Adipocyte (in vitro differentiated cells): ENCODE results near the gene CHKA.

Experiments
- DNase-seq: peaks from one replicate; pipeline ENCODE4 v3.0.0-alpha.2; 2015; ENCODE audit warnings: low read depth
- H3K27me3 ChIP-seq: replicated peaks from 2 replicates; pipeline ENCODE4 v1.7.0; 2013; ENCODE audit warnings: mild to moderate bottlenecking, low read length, moderate library complexity; ENCODE audit not compliant: control insufficient read depth, insufficient read depth
- H3K36me3 ChIP-seq: 2 replicates; pipeline ENCODE4 v1.7.0; 2013; ENCODE audit warnings: low read length, mild to moderate bottlenecking, moderate library complexity; ENCODE audit not compliant: control insufficient read depth, insufficient read depth, severe bottlenecking
- H3K4me1 ChIP-seq: 2 replicates; pipeline ENCODE4 v1.7.0; 2013; ENCODE audit warnings: mild to moderate bottlenecking, low read length, moderate library complexity; ENCODE audit not compliant: control insufficient read depth, insufficient read depth
- H3K4me3 ChIP-seq: 2 replicates; pipeline ENCODE4 v1.7.0; 2013; ENCODE audit warnings: mild to moderate bottlenecking, low read length, moderate library complexity
- H3K9ac ChIP-seq: 2 replicates; pipeline ENCODE4 v1.7.0; 2013; ENCODE audit warnings: mild to moderate bottlenecking, low read length, moderate library complexity
- H3K9me3 ChIP-seq: 2 replicates; pipeline ENCODE4 v1.7.0; 2013; ENCODE audit warnings: mild to moderate bottlenecking, low read length, moderate library complexity; ENCODE audit not compliant: control insufficient read depth

The CHKA gene

GRCh38 chr11:68008381-68009337 is 112.5 kb downstream of the CHKA start:
- DNase-seq: no peak
- H3K4me1 ChIP-seq: peaks cover 43% of the 10 kb centered on the region
- no peaks in the 10 kb centered on the region for H3K27me3 ChIP-seq
- H3K4me3 ChIP-seq: no peak overlapping the region
- H3K36me3 ChIP-seq: no peaks in the 10 kb centered on the region
- no peaks in the 10 kb centered on the region for H3K9me3 ChIP-seq
- H3K9ac ChIP-seq: no peak overlapping the region

DNA sequence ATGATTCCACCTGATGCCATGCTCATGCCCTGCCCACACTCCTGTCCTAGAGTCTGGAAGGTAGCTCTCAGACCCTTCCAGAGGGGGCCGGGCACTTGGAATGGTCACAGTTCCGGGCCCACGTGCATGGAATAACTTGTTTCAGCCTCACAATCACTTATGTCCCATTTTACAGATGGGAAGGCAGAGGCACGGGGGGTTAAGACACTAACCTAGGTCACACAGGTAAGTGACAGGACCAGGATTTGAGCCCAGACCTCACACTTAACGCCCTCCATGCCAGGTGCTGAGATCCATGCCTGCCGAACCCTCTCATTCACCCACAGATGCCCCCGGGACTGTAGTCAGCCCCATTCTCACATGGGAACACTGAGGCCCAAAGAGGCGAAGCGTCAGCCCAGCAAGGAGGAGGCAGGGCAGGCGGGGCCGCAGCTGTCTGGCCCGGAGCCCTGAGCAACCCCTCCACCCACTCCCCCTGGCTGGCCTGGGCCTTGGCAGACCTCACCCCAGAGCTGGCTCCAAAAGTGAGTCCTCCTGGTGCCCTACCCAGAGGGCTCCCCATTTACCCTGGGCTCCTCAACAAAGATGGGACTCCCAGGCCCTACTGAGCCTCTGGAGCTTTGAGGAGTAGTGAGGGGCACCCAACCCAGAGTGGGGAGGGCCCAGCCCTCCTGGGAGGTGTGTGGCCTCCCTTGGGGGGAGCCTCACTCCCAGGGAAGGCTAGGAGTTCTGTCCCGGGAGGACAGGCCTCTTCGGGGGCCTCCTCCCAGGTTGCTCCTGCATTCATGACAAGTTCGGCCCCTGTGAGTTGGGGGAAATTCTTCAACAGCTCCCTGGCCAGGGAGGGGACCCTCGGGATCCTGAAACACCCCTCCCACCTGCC is 113.4 kb downstream of the CHKA start:
- no peak for DNase-seq
- Histone ChIP-seq H3K27me3 (no peaks in the 10 kb centered on the region), H3K9ac (no peak overlapping the region), H3K4me3 (no peak overlapping the region), H3K4me1 (peaks cover 33% of the 10 kb centered on the region), H3K36me3 (no peaks in the 10 kb centered on the region), H3K9me3 (no peaks in the 10 kb centered on the region)

DNA sequence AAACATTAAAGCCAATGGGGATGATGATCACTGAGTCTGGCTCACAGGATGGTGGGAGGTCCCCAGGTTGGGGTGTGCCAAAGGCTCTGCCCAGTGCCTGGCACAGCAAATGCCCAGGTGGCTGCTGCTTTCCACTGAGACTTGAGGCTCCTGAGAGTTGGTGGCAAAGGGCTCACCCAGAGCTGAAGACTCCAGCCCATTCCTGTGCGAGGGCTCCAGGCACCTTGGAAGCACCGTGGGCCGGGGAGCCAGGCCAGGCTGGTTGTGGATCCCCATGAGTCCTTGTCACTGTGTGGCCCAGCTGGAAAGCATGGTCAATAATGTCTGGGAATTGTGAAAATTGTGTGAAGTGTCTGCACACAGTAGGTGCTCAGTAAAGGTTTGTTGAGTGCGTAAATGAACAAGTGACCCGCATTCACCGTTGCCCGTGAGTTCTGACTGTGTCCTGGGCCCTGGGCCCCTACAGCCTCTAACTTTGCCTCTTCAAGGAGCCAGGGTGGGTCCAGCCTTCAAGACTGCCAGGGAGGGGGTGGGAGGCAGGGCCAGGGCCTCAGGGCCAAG is 114.5 kb downstream of the CHKA start:
- Histone ChIP-seq H3K27me3 (no peaks in the 10 kb centered on the region), H3K36me3 (no peaks in the 10 kb centered on the region), H3K4me1 (peaks cover 24% of the 10 kb centered on the region), H3K9ac (no peak overlapping the region), H3K4me3 (no peak overlapping the region), H3K9me3 (no peaks in the 10 kb centered on the region)
- no peak for DNase-seq

GRCh38 chr11:68004551-68005335 is 116.4 kb downstream of the CHKA start:
- H3K9ac ChIP-seq: peak overlapping the region; percentile 75
- peaks cover 7% of the 10 kb centered on the region for H3K4me1 ChIP-seq
- no peaks in the 10 kb centered on the region for H3K36me3 ChIP-seq
- H3K4me3 ChIP-seq: peak overlapping the region; percentile 75
- no peaks in the 10 kb centered on the region for H3K27me3 ChIP-seq
- no peaks in the 10 kb centered on the region for H3K9me3 ChIP-seq
- DNase-seq: no peak

DNA sequence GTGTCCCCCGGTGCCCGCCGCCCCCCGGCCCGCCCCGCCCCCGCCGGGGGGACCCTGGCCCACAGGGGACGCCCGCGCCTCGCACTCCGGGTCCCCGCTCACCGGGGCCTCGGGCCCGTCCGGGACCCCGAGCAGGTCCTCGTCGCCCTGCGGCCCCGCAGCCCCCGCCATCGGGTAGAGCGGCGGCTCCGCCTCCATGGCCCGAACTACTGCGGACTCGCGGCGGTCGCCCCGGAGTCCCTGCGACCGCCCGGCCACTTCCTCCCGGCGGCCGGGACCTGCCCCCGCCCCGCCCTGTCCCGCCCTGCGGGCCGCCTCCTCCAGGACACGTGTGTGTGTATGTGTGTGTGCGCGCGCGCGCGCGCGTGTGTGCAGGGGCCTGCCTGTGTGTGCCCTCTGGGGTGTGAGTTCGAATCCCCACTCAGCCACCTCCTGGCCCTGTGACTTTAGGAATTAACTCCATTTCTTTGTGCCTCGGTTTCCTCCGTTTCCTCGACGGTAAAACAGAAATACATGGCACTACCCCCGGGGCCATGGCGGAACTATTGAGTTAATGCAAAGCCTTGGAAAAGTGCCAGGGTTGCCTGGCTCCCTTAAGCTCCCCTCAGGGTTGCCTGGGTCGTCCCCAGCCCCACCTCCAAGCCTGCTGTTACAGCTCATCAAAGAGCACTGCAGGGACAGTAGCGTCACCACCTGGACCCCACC is 117.2 kb downstream of the CHKA start, which contains the start of gene UNC93B1:
UNC93B1 (minus strand) TSS at position 252 of the 705 bp plus-strand sequence; CDS start at position 198, 54 bp downstream.
- H3K4me3 ChIP-seq: peak within 1 kb of the TSS; percentile 75
- no peaks in the 10 kb centered on the region for H3K4me1 ChIP-seq
- no peaks in the 10 kb centered on the region for H3K9me3 ChIP-seq
- H3K27me3 ChIP-seq: no peaks in the 10 kb centered on the region
- peak; percentile 85 for DNase-seq
- no peaks in the 10 kb centered on the region for H3K36me3 ChIP-seq
- peak within 1 kb of the TSS; percentile 75 for H3K9ac ChIP-seq

DNA sequence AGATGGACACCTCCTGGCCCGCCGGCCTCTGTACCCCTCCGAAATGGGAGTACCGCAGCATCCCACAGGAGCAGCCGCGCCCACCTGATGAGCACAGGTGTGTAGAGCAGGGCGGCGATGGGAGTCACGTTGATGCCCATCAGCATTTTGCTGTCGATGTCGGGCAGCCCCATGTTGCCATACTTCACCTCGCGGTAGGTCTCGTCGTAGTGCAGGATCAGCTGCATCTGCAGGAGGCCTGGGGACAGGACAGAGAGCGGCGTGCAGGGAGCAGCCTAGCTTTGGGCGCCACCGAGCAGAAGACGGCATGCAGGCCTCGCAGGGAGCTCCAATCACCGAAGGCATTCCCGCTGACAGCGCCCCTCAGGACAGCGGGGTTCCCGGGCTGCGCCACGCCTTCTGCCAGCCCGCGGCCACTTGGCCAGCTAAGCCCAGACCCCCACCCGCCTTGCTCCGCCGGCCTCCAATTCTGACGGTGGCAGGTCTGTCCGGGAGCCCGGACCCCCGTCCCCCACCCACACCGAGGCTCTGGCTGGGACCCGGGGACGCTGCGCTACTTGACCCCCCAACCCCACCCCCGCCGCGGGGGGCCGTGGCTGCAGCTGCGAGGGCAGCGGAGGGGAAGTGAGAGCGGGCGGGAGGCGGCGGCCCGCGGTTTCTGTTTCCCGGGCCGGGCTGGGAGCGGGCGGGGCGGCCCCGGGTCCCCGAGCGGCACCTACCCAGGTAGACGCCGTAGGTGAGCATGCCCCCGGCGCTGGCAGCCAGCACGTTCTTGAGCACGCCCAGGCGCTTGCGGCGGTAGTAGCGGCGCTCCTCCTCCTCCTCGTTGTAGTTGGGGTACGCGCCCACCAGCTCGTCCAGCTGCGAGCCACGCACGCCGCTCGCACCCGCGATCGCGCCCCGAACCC is 118.0 kb downstream of the CHKA start:
- Histone ChIP-seq H3K9me3 (no peaks in the 10 kb centered on the region), H3K4me1 (no peaks in the 10 kb centered on the region), H3K9ac (peak overlapping the region; percentile 56), H3K36me3 (no peaks in the 10 kb centered on the region), H3K27me3 (no peaks in the 10 kb centered on the region), H3K4me3 (peak overlapping the region; percentile 75)
- DNase-seq: peak; percentile 38
